H9 (cell line): Measurements from ENCODE around the gene FMN1. TPM values are rescaled to one million over a fixed set of nuclear protein-coding genes. Genes with fewer than 3 reads are reported as not detected.

ENCODE experiments used
- DNase-seq: peaks from one replicate; pipeline ENCODE4 v3.0.0-alpha.2; 2017
- H2AFZ ChIP-seq: one replicate; pipeline ENCODE4 v1.6.1; 2013; ENCODE audit warnings: mild to moderate bottlenecking, low read length, control low read depth, moderate library complexity
- H2AK5ac ChIP-seq: 2 replicates; pipeline ENCODE4 v1.6.1; 2013; ENCODE audit warnings: low read length, control low read depth, mixed read lengths; ENCODE audit not compliant: insufficient read length
- H2BK120ac ChIP-seq: one replicate; pipeline ENCODE4 v1.6.1; 2013; ENCODE audit warnings: low read depth, mild to moderate bottlenecking, low read length, control low read depth, inconsistent platforms; ENCODE audit not compliant: poor library complexity, severe bottlenecking
- H2BK12ac ChIP-seq: 2 replicates; pipeline ENCODE4 v1.6.1; 2013; ENCODE audit warnings: low read length, control low read depth, mixed read lengths, low read depth; ENCODE audit not compliant: insufficient read length
- H2BK15ac ChIP-seq: 2 replicates; pipeline ENCODE4 v1.6.1; 2013; ENCODE audit warnings: low read depth, low read length, control low read depth
- H2BK20ac ChIP-seq: one replicate; pipeline ENCODE4 v1.6.1; 2013; ENCODE audit warnings: low read depth, mild to moderate bottlenecking, low read length, control low read depth, inconsistent platforms; ENCODE audit not compliant: poor library complexity, severe bottlenecking
- H2BK5ac ChIP-seq: 2 replicates; pipeline ENCODE4 v1.6.1; 2013; ENCODE audit warnings: low read length, control low read depth, mixed read lengths; ENCODE audit not compliant: insufficient read length
- H3K14ac ChIP-seq: 2 replicates; pipeline ENCODE4 v1.6.1; 2013; ENCODE audit warnings: low read length, control low read depth; ENCODE audit not compliant: insufficient read depth
- H3K18ac ChIP-seq: 2 replicates; pipeline ENCODE4 v1.6.1; 2013; ENCODE audit warnings: low read depth, mild to moderate bottlenecking, mixed read lengths, low read length, control low read depth; ENCODE audit not compliant: insufficient read length
- H3K23ac ChIP-seq: 2 replicates; pipeline ENCODE4 v1.6.1; 2013; ENCODE audit warnings: low read length, control low read depth, mixed read lengths, low read depth; ENCODE audit not compliant: insufficient read length
- H3K23me2 ChIP-seq: 2 replicates; pipeline ENCODE4 v1.6.1; 2013; ENCODE audit warnings: low read depth, mild to moderate bottlenecking, mixed read lengths, low read length, control low read depth; ENCODE audit not compliant: insufficient read length, poor library complexity, severe bottlenecking
- H3K27ac ChIP-seq: 2 replicates; pipeline ENCODE4 v1.5.1; 2013; ENCODE audit warnings: low read length, control low read depth, mixed read lengths, low read depth; ENCODE audit not compliant: insufficient read length
- H3K27me3 ChIP-seq: 2 replicates; pipeline ENCODE4 v1.6.1; 2013; ENCODE audit warnings: low read length, control low read depth, inconsistent platforms; ENCODE audit not compliant: insufficient read depth
- H3K4ac ChIP-seq: 2 replicates; pipeline ENCODE4 v1.6.1; 2013; ENCODE audit warnings: low read depth, mild to moderate bottlenecking, control low read depth, inconsistent platforms, low read length, moderate library complexity
- H3K4me1 ChIP-seq: 2 replicates; pipeline ENCODE4 v1.6.1; 2013; ENCODE audit warnings: low read length, control low read depth, inconsistent platforms; ENCODE audit not compliant: insufficient read depth
- H3K4me2 ChIP-seq: 2 replicates; pipeline ENCODE4 v1.6.1; 2013; ENCODE audit warnings: low read length, control low read depth, mixed read lengths; ENCODE audit not compliant: insufficient read length, insufficient read depth
- H3K56ac ChIP-seq: 2 replicates; pipeline ENCODE4 v1.6.1; 2013; ENCODE audit warnings: low read depth, mild to moderate bottlenecking, mixed read lengths, low read length, control low read depth; ENCODE audit not compliant: insufficient read length
- H3K79me1 ChIP-seq: 2 replicates; pipeline ENCODE4 v1.6.1; 2013; ENCODE audit warnings: low read depth, mild to moderate bottlenecking, moderate library complexity, low read length, control low read depth, inconsistent platforms; ENCODE audit not compliant: insufficient read depth, poor library complexity, severe bottlenecking
- H3K79me2 ChIP-seq: 2 replicates; pipeline ENCODE4 v1.6.1; 2013; ENCODE audit warnings: low read length, control low read depth, inconsistent platforms; ENCODE audit not compliant: insufficient read depth
- H3K9ac ChIP-seq: 2 replicates; pipeline ENCODE4 v1.6.1; 2013; ENCODE audit warnings: low read length, control low read depth, mixed read lengths; ENCODE audit not compliant: insufficient read length; ENCODE audit errors: extremely low read depth
- H3K9me3 ChIP-seq: one replicate; pipeline ENCODE4 v1.6.1; 2013; ENCODE audit warnings: low read depth, low read length, inconsistent platforms; ENCODE audit not compliant: control insufficient read depth
- H3T11ph ChIP-seq: one replicate; pipeline ENCODE4 v1.6.1; 2013; ENCODE audit warnings: mild to moderate bottlenecking, low read length, control low read depth, inconsistent platforms
- H4K20me1 ChIP-seq: one replicate; pipeline ENCODE4 v1.6.1; 2013; ENCODE audit not compliant: control insufficient read depth, insufficient read length, insufficient read depth
- H4K5ac ChIP-seq: 2 replicates; pipeline ENCODE4 v1.6.1; 2013; ENCODE audit warnings: low read depth, mild to moderate bottlenecking, mixed read lengths, low read length, control low read depth; ENCODE audit not compliant: insufficient read length
- H4K8ac ChIP-seq: replicated peaks from 2 replicates; pipeline ENCODE4 v1.6.1; 2013; ENCODE audit warnings: low read length, control low read depth, mixed read lengths, low read depth; ENCODE audit not compliant: insufficient read length
- H4K91ac ChIP-seq: 2 replicates; pipeline ENCODE4 v1.6.1; 2013; ENCODE audit warnings: low read depth, mild to moderate bottlenecking, moderate library complexity, mixed read lengths, low read length, control low read depth; ENCODE audit not compliant: insufficient read length
- H3K27ac Mint-ChIP-seq, 3 experiments: 2 replicates in 2 of 3; 3 replicates in 1 of 3; pipeline ENCODE4 v1.8.0; 2020 to 2021; ENCODE audit warnings: mixed read lengths in 3 of 3, mild to moderate bottlenecking in 1 of 3, moderate library complexity in 1 of 3
- H3K27me3 Mint-ChIP-seq: 2 replicates; pipeline ENCODE4 v1.8.0; 2021; ENCODE audit warnings: low read depth, mild to moderate bottlenecking, moderate library complexity, mixed read lengths
- H3K36me3 Mint-ChIP-seq, 3 experiments: 2 replicates in 2 of 3; 3 replicates in 1 of 3; pipeline ENCODE4 v1.8.0; 2020 to 2021; ENCODE audit warnings: low read depth in 3 of 3, mixed read lengths in 3 of 3; ENCODE audit not compliant: insufficient read depth in 1 of 3
- H3K4me1 Mint-ChIP-seq, 2 experiments: 2 replicates each; pipeline ENCODE4 v1.8.0; 2020; ENCODE audit warnings: mixed read lengths in 2 of 2
- H3K4me3 Mint-ChIP-seq, 2 experiments: 2 replicates in 1 of 2; 3 replicates in 1 of 2; pipeline ENCODE4 v1.8.0; 2020 to 2021; ENCODE audit warnings: mild to moderate bottlenecking in 2 of 2, mixed read lengths in 2 of 2, moderate library complexity in 1 of 2
- H3K9me3 Mint-ChIP-seq, 2 experiments: 2 replicates in 1 of 2; 3 replicates in 1 of 2; pipeline ENCODE4 v1.8.0; 2020; ENCODE audit warnings: mild to moderate bottlenecking in 2 of 2, mixed read lengths in 2 of 2, moderate library complexity in 1 of 2
- CTCF ChIP-seq: fragments of 200-600 bp; sonication (generic); conservative IDR thresholded peaks from 3 replicates; pipeline ENCODE4 v1.8.0; 2021; ENCODE audit warnings: antibody characterized with exemption, mild to moderate bottlenecking
- WGBS: extraction: QIAGEN DNeasy Blood & Tissue Kit; methylation state at CpG from one replicate; pipeline ENCODE4 v1.1.7; 2013; ENCODE audit warnings: missing lambda C conversion rate, low lambda C conversion rate, mixed read lengths; ENCODE audit not compliant: insufficient read length; ENCODE audit errors: extremely low coverage; 5-methylcytosine and 5-hydroxymethylcytosine counted together
- total RNA-seq: library from RNA; stranded (reverse); gene quantifications from 2 replicates; pipeline ENCODE4 v1.2.1, GENCODE V29; 2021

FMN1 gene
- total RNA-seq, 1 experiment from 2014 or later, result 1.9 TPM

- no peaks in the 10 kb centered on the region for H3K27me3 ChIP-seq
Measured at GRCh38 chr15:33100314-33100713, 94.2 kb downstream of the FMN1 start.

More at GRCh38 chr15:33100314-33100713, 94.2 kb downstream of the FMN1 start:
- Histone ChIP-seq H3K4me2 (no peak overlapping the region), H4K20me1 (no peaks in the 10 kb centered on the region), H4K91ac (no peak overlapping the region), H3K4me1 (no peaks in the 10 kb centered on the region), H3K14ac (no peak overlapping the region), H2BK12ac (no peak overlapping the region), H2BK5ac (no peak overlapping the region), H2BK20ac (no peak overlapping the region), H3K56ac (no peak overlapping the region), H2BK120ac (no peak overlapping the region), H2AK5ac (no peak overlapping the region), H3K23me2 (no peaks in the 10 kb centered on the region), H3K27ac (no peak overlapping the region), H4K5ac (no peak overlapping the region), H3K9ac (no peak overlapping the region), H4K8ac (no peak overlapping the region), H3K23ac (no peak overlapping the region), H2BK15ac (no peak overlapping the region), H3K79me2 (no peaks in the 10 kb centered on the region), H3K9me3 (no peaks in the 10 kb centered on the region), H3K79me1 (no peaks in the 10 kb centered on the region), H3K18ac (no peak overlapping the region), H3K4ac (no peak overlapping the region), H3T11ph (no peak overlapping the region), H2AFZ (no peak overlapping the region)
- Mint-ChIP-seq H3K36me3 (no peaks in the 10 kb centered on the region), H3K27me3 (no peaks in the 10 kb centered on the region), H3K4me1 (no peaks in the 10 kb centered on the region), H3K27ac (no peak overlapping the region), H3K9me3 (peaks cover 0 to 2% of the 10 kb centered on the region in 2 experiments; a peak in 1 of 5 replicates), H3K4me3 (no peak overlapping the region)
- no peak for TF ChIP-seq CTCF
- no CpG with 5 or more reads among the region's 3 CpGs for WGBS
- no peak for DNase-seq
